Pancreas (tissue), 10 donors: ENCODE measurements around the gene TMEM151B. TPM values are rescaled to one million over a fixed set of nuclear protein-coding genes. Genes with fewer than 3 reads are reported as not detected.

ENCODE experiments used
- ATAC-seq, 4 donors: fragments of 200-7000 bp; cut with Tn5 transposase; one replicate each; pipeline versions ENCODE4 v1.8.0 to v1.9.1; 2020; ENCODE audit warnings: mild to moderate bottlenecking in 4 of 4, moderate library complexity in 4 of 4
- DNase-seq, 6 donors: peaks; one replicate each; pipeline ENCODE4 v3.0.0-alpha.2; 2020
- FAIRE-seq: peaks from 2 replicates; lab custom pipeline; 2012; peaks lifted over from hg19 to GRCh38; lab: Jason Lieb, UNC
- H3K27ac ChIP-seq, 4 donors: fragments of 200-600 bp; sonication (generic); 1 replicate in 3 of 4; 2 replicates in 1 of 4; pipeline versions ENCODE4 v1.5.0 to v1.8.0; 2020
- H3K27me3 ChIP-seq, 4 donors: fragments of 200-600 bp; one replicate each; pipeline ENCODE4 v1.8.0; 2021
- H3K36me3 ChIP-seq, 3 donors: fragments of 200-600 bp; sonication (generic) in 1 of 3; one replicate each; pipeline versions ENCODE4 v1.5.0 to v1.8.0; 2020 to 2021
- H3K4me1 ChIP-seq, 3 donors: fragments of 200-600 bp; one replicate each; pipeline ENCODE4 v1.8.0; 2021
- H3K4me3 ChIP-seq, 4 donors: fragments of 200-600 bp; sonication (generic) in 2 of 4; one replicate each; pipeline versions ENCODE4 v1.5.0 to v1.8.0; 2020 to 2021
- H3K9me3 ChIP-seq, 4 donors: fragments of 200-600 bp; one replicate each; pipeline ENCODE4 v1.8.0; 2021
- CTCF ChIP-seq, 4 donors: fragments of 200-600 bp; sonication (generic) in 3 of 4; IDR thresholded peaks; one replicate each; pipeline versions ENCODE4 v1.5.0 to v1.8.0; 2021; ENCODE audit warnings: antibody characterized with exemption in 4 of 4
- WGBS, 2 donors: extraction: QIAGEN DNeasy Blood & Tissue Kit; methylation state at CpG; one replicate each; pipeline ENCODE4 v1.1.7; 2013; 5-methylcytosine and 5-hydroxymethylcytosine counted together
- intact Hi-C, 3 donors: fragments of 100-400 bp; cut with DNase I; formaldehyde crosslinking; loops; one replicate each; pipeline versions ENCODE4 v1.11.1 to v1.14.2; 2022
- polyA plus RNA-seq, 2 donors: library from polyadenylated mRNA; stranded (reverse); fragments of 200-250 nt; gene quantifications; one replicate each; pipeline ENCODE4 v1.2.3, GENCODE V29; 2013
- total RNA-seq, 6 donors: library from RNA; stranded (reverse); fragmentation: NEBNext Ultra II Directional in 4 of 6; extraction: Animal tissue kit (Norgen Biotek cat#: 25700) in 4 of 6; gene quantifications; one replicate each; pipeline versions ENCODE4 v1.2.1 to v1.2.4, GENCODE V29; 2021 to 2023
- donor health status: healthy with polysubstance abuse.
- donor health status: DM: no; HTN: no; CAD: no; lungs with moderate emphysema.
- donor health status: DM: no; HTN: no; CAD: no.
- donor health status: control.
- donor health status: control.
- donor health status: Bipolar disorder and iron deficiency.
- donor health status: DM: yes; HTN: yes; CAD: no.
- donor health status: DM: no; HTN: no; CAD: no.
- donor health status: DM: no; HTN: no; CAD: no.
- donor health status: DM: yes; HTN: yes; CAD: no.

TMEM151B gene
- total and polyA plus RNA-seq, 8 donors: 0.06 to 0.65 (median 0.12) TPM; not detected in 2

GRCh38 chr6:44275271-44275748 is 5.1 kb downstream of the TMEM151B start:
- peaks cover 0 to 9% (median 3%) of the 10 kb centered on the region in 4 donors for H3K27me3 ChIP-seq
- FAIRE-seq: no peak
- DNase-seq: peak in 1 of 6 donors; percentile 57
- H3K9me3 ChIP-seq: no peaks in the 10 kb centered on the region
- H3K4me3 ChIP-seq: peak overlapping the region in 2 of 4 donors; percentile 10 to 43
- no peak for ATAC-seq
- no peak overlapping the region for H3K27ac ChIP-seq
- intact Hi-C loops: no loop called here
- TF ChIP-seq CTCF (IDR thresholded peaks at IDR 0.05): no peak
- H3K4me1 ChIP-seq: peaks cover 0 to 3% (median 0%) of the 10 kb centered on the region in 3 donors
- 57 to 73% methylated on average over 59 of the region's 59 CpGs for WGBS, 2 donors
- no peaks in the 10 kb centered on the region for H3K36me3 ChIP-seq

GRCh38 chr6:44275749-44276648 is 5.7 kb downstream of the TMEM151B start:
- no peak for TF ChIP-seq CTCF (IDR thresholded peaks at IDR 0.05)
- Histone ChIP-seq H3K9me3 (no peaks in the 10 kb centered on the region), H3K27me3 (peaks cover 0 to 9% (median 3%) of the 10 kb centered on the region in 4 donors), H3K4me3 (peak overlapping the region in 3 of 4 donors; percentile 10 to 43 (median 26)), H3K27ac (no peak overlapping the region), H3K36me3 (no peaks in the 10 kb centered on the region), H3K4me1 (peaks cover 0 to 3% (median 0%) of the 10 kb centered on the region in 3 donors)
- peak in 2 of 6 donors; percentile 69 to 75 for DNase-seq
- no peak for FAIRE-seq
- ATAC-seq: peak; percentile 42 to 78 (median 71)
- 11 to 14% methylated on average over 101 to 109 of the region's 109 CpGs for WGBS, 2 donors
- intact Hi-C loops: no loop called here

- no peak overlapping the region for H3K27ac ChIP-seq
- no peak overlapping the region for H3K4me3 ChIP-seq
- no peaks in the 10 kb centered on the region for H3K9me3 ChIP-seq
- WGBS, 2 donors: 78 to 80% methylated on average over 23 of the region's 23 CpGs
- no peak for TF ChIP-seq CTCF (IDR thresholded peaks at IDR 0.05)
- no peaks in the 10 kb centered on the region for H3K36me3 ChIP-seq
- peaks cover 0 to 3% (median 0%) of the 10 kb centered on the region in 3 donors for H3K4me1 ChIP-seq
- peaks cover 0 to 9% (median 3%) of the 10 kb centered on the region in 4 donors for H3K27me3 ChIP-seq
- peak in 1 of 6 donors; percentile 40 for DNase-seq
- intact Hi-C loops: no loop called here
- FAIRE-seq: no peak
- ATAC-seq: no peak
These were observed 6.7 kb downstream of the TMEM151B start for GRCh38 chr6:44276667-44277640.

GRCh38 chr6:44277763-44278162 is 7.5 kb downstream of the TMEM151B start:
- Histone ChIP-seq H3K27ac (no peak overlapping the region), H3K27me3 (peaks cover 0 to 9% (median 3%) of the 10 kb centered on the region in 4 donors), H3K9me3 (no peaks in the 10 kb centered on the region), H3K36me3 (no peaks in the 10 kb centered on the region), H3K4me1 (peaks cover 0 to 3% (median 0%) of the 10 kb centered on the region in 3 donors), H3K4me3 (no peak overlapping the region)
- DNase-seq (peak in 1 of 6 donors; percentile 19), FAIRE-seq (no peak), ATAC-seq (no peak)
- TF ChIP-seq CTCF (IDR thresholded peaks at IDR 0.05): no peak
- WGBS, 2 donors: 70 to 84% methylated on average over 7 of the region's 7 CpGs
- intact Hi-C loops: no loop called here
